LHCN-M2 (cell line): Measurements from ENCODE around the gene MEIS2. TPM values are rescaled to one million over a fixed set of nuclear protein-coding genes. Genes with fewer than 3 reads are reported as not detected.

Experiments used
- DNase-seq: peaks from one replicate; pipeline ENCODE4 v3.0.0-alpha.2; 2012; ENCODE audit warnings: low read depth
- total RNA-seq: library from RNA; depleted of rRNA; stranded (reverse); fragments of >200 nt; gene quantifications from 2 replicates; pipeline ENCODE4 v1.2.3, GENCODE V29; 2014

MEIS2 gene
- total RNA-seq, 1 experiment from 2014 or later: 13.8 TPM

GRCh38 chr15:36879568-36880222, 220.7 kb downstream of the MEIS2 start:
- no peak for DNase-seq

GRCh38 chr15:36878684-36879262, 221.6 kb downstream of the MEIS2 start:
- no peak for DNase-seq

GRCh38 chr15:36877796-36878683, 222.3 kb downstream of the MEIS2 start:
- peak; percentile 17 for DNase-seq

- DNase-seq: no peak
Measured at GRCh38 chr15:36877294-36877693, 223.1 kb downstream of the MEIS2 start.

GRCh38 chr15:36875740-36876334, 224.5 kb downstream of the MEIS2 start:
- no peak for DNase-seq

GRCh38 chr15:36874930-36875329, 225.4 kb downstream of the MEIS2 start:
- no peak for DNase-seq

- DNase-seq: no peak
Measured at GRCh38 chr15:36867436-36867835, 232.9 kb downstream of the MEIS2 start.

- no peak for DNase-seq
Measured at GRCh38 chr15:36866896-36867295, 233.5 kb downstream of the MEIS2 start.

- no peak for DNase-seq
Measured at GRCh38 chr15:36863570-36863969, 236.8 kb downstream of the MEIS2 start.

GRCh38 chr15:36860792-36861191, 239.6 kb downstream of the MEIS2 start:
- no peak for DNase-seq

GRCh38 chr15:36858423-36858822, 241.9 kb downstream of the MEIS2 start:
- DNase-seq: no peak

GRCh38 chr15:36856339-36856973, 243.9 kb downstream of the MEIS2 start:
- no peak for DNase-seq

GRCh38 chr15:36850864-36851263, 249.5 kb downstream of the MEIS2 start:
- no peak for DNase-seq

GRCh38 chr15:36845270-36845669, 255.1 kb downstream of the MEIS2 start:
- DNase-seq: no peak

GRCh38 chr15:36844534-36844998, 255.8 kb downstream of the MEIS2 start:
- peak; percentile 41 for DNase-seq

GRCh38 chr15:36843822-36844221, 256.5 kb downstream of the MEIS2 start:
- DNase-seq: no peak

- no peak for DNase-seq
Measured at GRCh38 chr15:36841193-36841592, 259.2 kb downstream of the MEIS2 start.
